ENCODE results near the gene CDT1.

DNA sequence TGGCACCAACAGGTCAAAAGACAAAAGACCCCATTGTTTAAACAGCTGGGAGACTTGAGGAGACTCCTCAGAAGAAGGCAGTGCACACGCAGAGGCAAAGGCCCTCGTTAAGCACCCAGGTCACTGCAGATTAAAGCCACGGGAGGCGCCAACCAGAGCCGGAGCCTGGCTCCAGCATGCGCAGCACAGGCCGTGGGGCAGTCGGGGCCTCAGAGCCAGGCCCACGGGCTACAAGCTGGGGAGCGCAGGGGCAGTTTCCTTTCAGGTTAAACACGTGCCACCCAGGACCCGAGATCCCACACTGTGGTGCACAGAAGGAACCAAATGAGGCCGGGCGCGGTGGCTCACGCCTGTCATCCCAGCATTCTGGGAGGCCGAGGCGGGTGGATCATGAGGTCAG is 27.8 kb upstream of the CDT1 start:
- TF ChIP-seq GATA2 (IDR thresholded peaks at IDR 0.05; ENCODE audit: low read depth, low read length) = no peak
- TF ChIP-seq GATA3 (IDR thresholded peaks at IDR 0.05; ENCODE audit: low read depth, low read length) = no peak

All from SH-SY5Y (cell line).